OCI-LY1 (cell line): ENCODE measurements around the gene PIK3R5.

Experiments
- H2AFZ ChIP-seq: fragments of 200-600 bp; sonication (generic), shearing (Covaris generic); 2 replicates; pipeline ENCODE4 v1.6.0; 2014; ENCODE audit warnings: antibody characterized with exemption, mild to moderate bottlenecking, low read length
- H3F3A ChIP-seq: fragments of 200-600 bp; sonication (generic), shearing (Covaris generic); 2 replicates; pipeline ENCODE4 v1.6.0; 2014; ENCODE audit warnings: mild to moderate bottlenecking, antibody characterized with exemption, low read length, moderate library complexity; ENCODE audit not compliant: insufficient read depth
- H3K27ac ChIP-seq: fragments of 200-600 bp; sonication (generic); 2 replicates; pipeline ENCODE4 v1.5.1; 2014; ENCODE audit warnings: low read length, mixed run types, mild to moderate bottlenecking, low read depth; ENCODE audit not compliant: poor library complexity, severe bottlenecking
- H3K27me3 ChIP-seq: fragments of 200-600 bp; sonication (generic); 2 replicates; pipeline ENCODE4 v1.6.0; 2014; ENCODE audit warnings: antibody characterized with exemption, mild to moderate bottlenecking, low read length, moderate library complexity; ENCODE audit not compliant: insufficient read depth
- H3K36me3 ChIP-seq: fragments of 200-600 bp; sonication (generic); 2 replicates; pipeline ENCODE4 v1.6.1; 2014; ENCODE audit warnings: mild to moderate bottlenecking, antibody characterized with exemption, low read length, moderate library complexity, mixed read lengths; ENCODE audit not compliant: insufficient read depth
- H3K4me1 ChIP-seq: fragments of 200-600 bp; sonication (generic); 2 replicates; pipeline ENCODE4 v1.5.1; 2014; ENCODE audit warnings: mild to moderate bottlenecking, low read length, moderate library complexity; ENCODE audit not compliant: insufficient read depth, severe bottlenecking
- H3K4me2 ChIP-seq: fragments of 200-600 bp; sonication (generic), shearing (Covaris generic); 2 replicates; pipeline ENCODE4 v1.6.1; 2014; ENCODE audit warnings: low read length
- H3K4me3 ChIP-seq: fragments of 200-600 bp; sonication (generic); 2 replicates; pipeline ENCODE4 v1.5.1; 2014; ENCODE audit warnings: low read length, low read depth, mild to moderate bottlenecking, mixed read lengths; ENCODE audit not compliant: poor library complexity, severe bottlenecking
- H3K79me2 ChIP-seq: fragments of 200-600 bp; shearing (Covaris generic); 2 replicates; pipeline ENCODE4 v1.6.1; 2016; ENCODE audit warnings: mixed run types, low read length, mixed read lengths; ENCODE audit not compliant: insufficient read depth
- H3K9ac ChIP-seq: fragments of 200-600 bp; sonication (generic), shearing (Covaris generic); 2 replicates; pipeline ENCODE4 v1.6.1; 2014; ENCODE audit warnings: mild to moderate bottlenecking, low read length, mixed read lengths
- H3K9me2 ChIP-seq: fragments of 200-600 bp; sonication (generic), shearing (Covaris generic); 2 replicates; pipeline ENCODE4 v1.6.1; 2014; ENCODE audit warnings: low read depth, mild to moderate bottlenecking, low read length, mixed read lengths
- H3K9me3 ChIP-seq: fragments of 200-600 bp; shearing (Covaris generic); 2 replicates; pipeline ENCODE4 v1.6.1; 2014; ENCODE audit warnings: low read length, mixed read lengths
- H4K20me1 ChIP-seq: fragments of 200-600 bp; sonication (generic), shearing (Covaris generic); 2 replicates; pipeline ENCODE4 v1.6.0; 2016; ENCODE audit warnings: mild to moderate bottlenecking, low read length; ENCODE audit not compliant: insufficient read depth
- EZH2 ChIP-seq: fragments of 200-600 bp; sonication (generic), shearing (Covaris generic); IDR thresholded peaks from 2 replicates; pipeline ENCODE4 v1.8.0; 2017; ENCODE audit warnings: borderline replicate concordance, mixed run types, mild to moderate bottlenecking, antibody characterized with exemption, low read length, moderate library complexity, mixed read lengths
- TF ChIP-seq, protein P1 (sequence below): fragments of 200-600 bp; sonication (generic), shearing (Covaris generic); IDR thresholded peaks from 2 replicates; pipeline ENCODE4 v1.5.1; 2017; ENCODE audit warnings: mild to moderate bottlenecking, antibody characterized with exemption, low read length, moderate library complexity, mixed read lengths

Gene PIK3R5

GRCh38 chr17:8862213-8863056, 103.1 kb downstream of the PIK3R5 start:
- no peak overlapping the region for H3K4me2 ChIP-seq

DNA sequence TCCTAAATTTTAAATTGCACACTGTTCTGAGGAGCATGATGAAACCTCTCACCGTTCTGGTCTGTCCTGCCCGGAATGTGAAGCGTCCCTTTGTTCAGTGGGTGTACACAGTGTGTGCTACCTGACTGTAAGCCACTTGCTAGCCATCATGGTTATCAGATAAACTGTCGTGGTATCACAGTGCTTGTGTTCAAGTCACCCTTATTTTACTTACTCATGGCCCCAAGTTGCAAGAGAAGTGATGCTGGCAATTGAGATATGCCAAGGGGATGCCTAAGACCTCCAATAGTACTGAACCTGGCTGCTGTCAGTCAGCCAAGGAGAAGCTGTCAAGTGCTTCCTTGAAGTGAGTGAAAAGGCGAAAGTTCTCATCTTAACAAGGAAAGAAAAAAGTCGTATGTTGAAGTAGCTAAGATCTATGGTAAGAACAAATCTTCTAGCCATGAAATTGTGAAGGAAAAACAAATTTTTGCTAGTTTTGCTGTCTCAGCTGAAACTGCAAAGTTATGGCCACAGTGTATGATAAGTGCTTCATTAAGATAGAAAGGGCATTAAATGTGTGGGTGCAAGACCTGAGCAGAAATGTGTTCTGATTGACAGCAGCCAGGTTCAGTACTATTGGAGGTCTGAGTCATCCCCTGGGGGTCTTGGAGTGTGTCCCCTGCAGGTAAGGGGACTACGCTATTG, 103.9 kb downstream of the PIK3R5 start:
- no peak overlapping the region for H3K4me3 ChIP-seq
- H3K79me2 ChIP-seq, result no peaks in the 10 kb centered on the region
- no peaks in the 10 kb centered on the region for H3K4me1 ChIP-seq

More at GRCh38 chr17:8862213-8863056, 103.1 kb downstream of the PIK3R5 start:
- H3K4me3 ChIP-seq, result no peak overlapping the region
- no peaks in the 10 kb centered on the region for H3K27me3 ChIP-seq
- TF ChIP-seq, protein P1, sequence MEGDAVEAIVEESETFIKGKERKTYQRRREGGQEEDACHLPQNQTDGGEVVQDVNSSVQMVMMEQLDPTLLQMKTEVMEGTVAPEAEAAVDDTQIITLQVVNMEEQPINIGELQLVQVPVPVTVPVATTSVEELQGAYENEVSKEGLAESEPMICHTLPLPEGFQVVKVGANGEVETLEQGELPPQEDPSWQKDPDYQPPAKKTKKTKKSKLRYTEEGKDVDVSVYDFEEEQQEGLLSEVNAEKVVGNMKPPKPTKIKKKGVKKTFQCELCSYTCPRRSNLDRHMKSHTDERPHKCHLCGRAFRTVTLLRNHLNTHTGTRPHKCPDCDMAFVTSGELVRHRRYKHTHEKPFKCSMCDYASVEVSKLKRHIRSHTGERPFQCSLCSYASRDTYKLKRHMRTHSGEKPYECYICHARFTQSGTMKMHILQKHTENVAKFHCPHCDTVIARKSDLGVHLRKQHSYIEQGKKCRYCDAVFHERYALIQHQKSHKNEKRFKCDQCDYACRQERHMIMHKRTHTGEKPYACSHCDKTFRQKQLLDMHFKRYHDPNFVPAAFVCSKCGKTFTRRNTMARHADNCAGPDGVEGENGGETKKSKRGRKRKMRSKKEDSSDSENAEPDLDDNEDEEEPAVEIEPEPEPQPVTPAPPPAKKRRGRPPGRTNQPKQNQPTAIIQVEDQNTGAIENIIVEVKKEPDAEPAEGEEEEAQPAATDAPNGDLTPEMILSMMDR, result no peak
- no peak for TF ChIP-seq EZH2
- H2AFZ ChIP-seq, result no peak overlapping the region
- H3K27ac ChIP-seq, result no peak overlapping the region
- H4K20me1 ChIP-seq, result no peaks in the 10 kb centered on the region
- no peaks in the 10 kb centered on the region for H3F3A ChIP-seq
- no peaks in the 10 kb centered on the region for H3K4me1 ChIP-seq
- no peaks in the 10 kb centered on the region for H3K36me3 ChIP-seq
- no peak overlapping the region for H3K9ac ChIP-seq
- H3K9me3 ChIP-seq, result no peaks in the 10 kb centered on the region
- no peaks in the 10 kb centered on the region for H3K9me2 ChIP-seq
- H3K79me2 ChIP-seq, result no peaks in the 10 kb centered on the region

DNA sequence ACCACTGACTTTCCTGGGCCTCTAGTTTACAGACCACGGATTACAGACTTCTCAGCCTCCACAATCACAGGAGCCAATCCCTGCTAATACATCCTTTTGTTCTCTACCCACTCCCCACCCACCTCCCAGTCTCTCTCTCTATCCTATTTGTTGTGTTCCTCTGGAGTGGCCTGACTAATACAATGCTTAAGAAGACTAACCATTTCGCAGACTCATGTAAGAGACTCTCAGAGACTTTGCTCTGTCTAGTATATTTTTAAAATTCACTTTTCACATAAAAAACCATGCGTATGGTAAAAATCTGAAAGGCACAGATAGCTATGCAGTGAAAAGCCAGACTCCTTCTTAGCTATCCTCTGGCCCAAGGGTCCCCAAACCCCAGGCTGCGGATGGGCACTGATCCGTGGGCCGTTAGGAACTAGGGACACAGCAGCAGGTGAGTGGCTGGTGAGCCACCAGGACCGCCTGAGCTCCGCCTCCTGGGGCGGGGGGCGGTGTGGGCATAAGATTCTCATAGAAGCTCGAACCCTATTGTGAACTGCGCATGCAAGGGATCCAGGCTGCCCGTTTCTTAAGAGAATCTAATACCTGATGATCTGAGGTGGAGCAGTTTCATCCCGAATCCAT, 105.6 kb downstream of the PIK3R5 start:
- Histone ChIP-seq H3K9me2 (no peaks in the 10 kb centered on the region), H3K79me2 (no peaks in the 10 kb centered on the region), H3K4me2 (no peak overlapping the region), H3K27ac (no peak overlapping the region), H3F3A (no peaks in the 10 kb centered on the region), H3K9me3 (no peaks in the 10 kb centered on the region), H3K27me3 (no peaks in the 10 kb centered on the region), H3K36me3 (no peaks in the 10 kb centered on the region), H4K20me1 (no peaks in the 10 kb centered on the region), H2AFZ (no peak overlapping the region), H3K4me1 (no peaks in the 10 kb centered on the region), H3K4me3 (no peak overlapping the region), H3K9ac (no peak overlapping the region)
- no peak for TF ChIP-seq EZH2
- TF ChIP-seq, protein P1, result no peak

More for the DNA sequence above, 103.9 kb downstream of the PIK3R5 start:
- Histone ChIP-seq H3K9me3 (no peaks in the 10 kb centered on the region), H3K27me3 (no peaks in the 10 kb centered on the region), H4K20me1 (no peaks in the 10 kb centered on the region), H3F3A (no peaks in the 10 kb centered on the region), H3K27ac (no peak overlapping the region), H3K36me3 (no peaks in the 10 kb centered on the region), H3K9me2 (no peaks in the 10 kb centered on the region), H2AFZ (no peak overlapping the region), H3K4me2 (no peak overlapping the region), H3K9ac (no peak overlapping the region)
- TF ChIP-seq, protein P1, result no peak
- no peak for TF ChIP-seq EZH2
